Kidney (tissue), 14 donors: ENCODE results near the gene DYNAP. TPM values are rescaled to one million over a fixed set of nuclear protein-coding genes. Genes with fewer than 3 reads are reported as not detected.

Experiments used
- DNase-seq, 5 donors: peaks; one replicate each; pipeline ENCODE4 v3.0.0-alpha.2; 2013 to 2020
- FAIRE-seq: peaks from 2 replicates; lab custom pipeline; 2012; peaks lifted over from hg19 to GRCh38; lab: Jason Lieb, UNC
- H3K27ac ChIP-seq, 2 donors: one replicate each; pipeline ENCODE4 v1.7.0; 2013; ENCODE audit warnings: low read depth in 2 of 2, low read length in 2 of 2, inconsistent platforms in 1 of 2
- H3K27me3 ChIP-seq: one replicate; pipeline ENCODE4 v1.7.1; 2013; ENCODE audit warnings: low read length, inconsistent platforms; ENCODE audit not compliant: control insufficient read depth, insufficient read depth
- H3K36me3 ChIP-seq, 3 donors: one replicate each; pipeline versions ENCODE4 v1.7.0 to v1.7.1; 2013; ENCODE audit warnings: low read length in 3 of 3, control low read depth in 1 of 3, inconsistent platforms in 1 of 3; ENCODE audit not compliant: insufficient read depth in 3 of 3, control insufficient read depth in 2 of 3
- H3K4me1 ChIP-seq, 3 donors: one replicate each; pipeline versions ENCODE4 v1.7.0 to v1.7.1; 2013; ENCODE audit warnings: low read length in 3 of 3, inconsistent platforms in 1 of 3, low read depth in 1 of 3; ENCODE audit not compliant: control insufficient read depth in 2 of 3, insufficient read depth in 2 of 3
- H3K4me3 ChIP-seq, 3 donors: one replicate each; pipeline versions ENCODE4 v1.7.0 to v1.8.1; 2013; ENCODE audit warnings: low read length in 3 of 3, control low read depth in 1 of 3, inconsistent platforms in 1 of 3
- H3K9ac ChIP-seq, 3 donors: one replicate each; pipeline versions ENCODE4 v1.7.0 to v1.7.1; 2013; ENCODE audit warnings: low read length in 3 of 3, control low read depth in 1 of 3, inconsistent platforms in 1 of 3
- H3K9me3 ChIP-seq, 3 donors: one replicate each; pipeline versions ENCODE4 v1.7.0 to v1.7.1; 2013; ENCODE audit warnings: low read length in 3 of 3, control low read depth in 1 of 3, inconsistent platforms in 1 of 3; ENCODE audit not compliant: control insufficient read depth in 2 of 3, insufficient read depth in 1 of 3
- intact Hi-C: fragments of 100-400 bp; cut with DNase I; formaldehyde crosslinking; loops from one replicate; pipeline ENCODE4 v1.11.1; 2022
- polyA plus RNA-seq: library from polyadenylated mRNA; stranded (reverse); fragments of 350-450 nt; fragmentation: Illumina TruSeq; extraction: RNeasy Lipid Tissue Mini Kit (QIAGEN cat#74804); gene quantifications from one replicate; pipeline ENCODE4 v1.2.3, GENCODE V29; 2014; ENCODE audit warnings: low read depth, low replicate concordance; ENCODE audit not compliant: insufficient read depth
- total RNA-seq: library from RNA; stranded (reverse); fragmentation: NEBNext Ultra II Directional; extraction: Animal tissue kit (Norgen Biotek cat#: 25700); gene quantifications from one replicate; pipeline ENCODE4 v1.2.1, GENCODE V29; 2021
- TF ChIP-seq, protein P1 (sequence below): IDR thresholded peaks from 3 replicates; pipeline ENCODE4 v1.5.1; 2012; ENCODE audit warnings: mild to moderate bottlenecking, moderate library complexity, borderline replicate concordance; ENCODE audit not compliant: insufficient read depth; ENCODE audit errors: extremely low read depth
- donor health status: control.
- donor health status: control.
- donor health status: control.
- donor health status: control.
- donor health status: control.
- donor health status: DM: yes; HTN: yes; CAD: no.
- donor health status: Normal renal cell carcinoma (clear cell type).

The DYNAP gene
- total and polyA plus RNA-seq, 2 donors from 2014 or later = not detected

DNA sequence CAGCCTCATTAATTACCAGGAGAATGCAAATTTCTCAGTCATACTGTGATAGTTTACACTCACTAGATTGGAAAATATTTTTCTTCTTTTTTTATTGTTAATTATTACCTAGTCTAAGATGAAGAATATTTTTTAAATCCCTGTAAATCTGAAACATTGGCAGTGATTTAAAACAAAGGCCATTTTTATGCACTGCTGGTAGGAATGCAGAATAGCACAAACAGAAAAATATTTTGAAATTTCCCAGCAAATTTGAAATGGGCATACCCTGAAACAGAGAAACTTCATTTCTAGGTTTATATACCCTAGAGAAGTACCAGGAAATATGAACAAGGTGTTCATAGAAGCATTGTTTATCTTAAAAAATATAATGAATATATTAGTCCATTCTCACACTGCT is 31.0 kb downstream of the DYNAP start:
- FAIRE-seq (no peak), DNase-seq (no peak)
- Histone ChIP-seq H3K4me3 (no peak overlapping the region), H3K27me3 (no peaks in the 10 kb centered on the region), H3K4me1 (no peaks in the 10 kb centered on the region), H3K36me3 (no peaks in the 10 kb centered on the region), H3K9ac (no peak overlapping the region), H3K9me3 (no peaks in the 10 kb centered on the region), H3K27ac (no peak overlapping the region)
- intact Hi-C loops = no loop called here
- TF ChIP-seq, protein P1, sequence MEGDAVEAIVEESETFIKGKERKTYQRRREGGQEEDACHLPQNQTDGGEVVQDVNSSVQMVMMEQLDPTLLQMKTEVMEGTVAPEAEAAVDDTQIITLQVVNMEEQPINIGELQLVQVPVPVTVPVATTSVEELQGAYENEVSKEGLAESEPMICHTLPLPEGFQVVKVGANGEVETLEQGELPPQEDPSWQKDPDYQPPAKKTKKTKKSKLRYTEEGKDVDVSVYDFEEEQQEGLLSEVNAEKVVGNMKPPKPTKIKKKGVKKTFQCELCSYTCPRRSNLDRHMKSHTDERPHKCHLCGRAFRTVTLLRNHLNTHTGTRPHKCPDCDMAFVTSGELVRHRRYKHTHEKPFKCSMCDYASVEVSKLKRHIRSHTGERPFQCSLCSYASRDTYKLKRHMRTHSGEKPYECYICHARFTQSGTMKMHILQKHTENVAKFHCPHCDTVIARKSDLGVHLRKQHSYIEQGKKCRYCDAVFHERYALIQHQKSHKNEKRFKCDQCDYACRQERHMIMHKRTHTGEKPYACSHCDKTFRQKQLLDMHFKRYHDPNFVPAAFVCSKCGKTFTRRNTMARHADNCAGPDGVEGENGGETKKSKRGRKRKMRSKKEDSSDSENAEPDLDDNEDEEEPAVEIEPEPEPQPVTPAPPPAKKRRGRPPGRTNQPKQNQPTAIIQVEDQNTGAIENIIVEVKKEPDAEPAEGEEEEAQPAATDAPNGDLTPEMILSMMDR = no peak

DNA sequence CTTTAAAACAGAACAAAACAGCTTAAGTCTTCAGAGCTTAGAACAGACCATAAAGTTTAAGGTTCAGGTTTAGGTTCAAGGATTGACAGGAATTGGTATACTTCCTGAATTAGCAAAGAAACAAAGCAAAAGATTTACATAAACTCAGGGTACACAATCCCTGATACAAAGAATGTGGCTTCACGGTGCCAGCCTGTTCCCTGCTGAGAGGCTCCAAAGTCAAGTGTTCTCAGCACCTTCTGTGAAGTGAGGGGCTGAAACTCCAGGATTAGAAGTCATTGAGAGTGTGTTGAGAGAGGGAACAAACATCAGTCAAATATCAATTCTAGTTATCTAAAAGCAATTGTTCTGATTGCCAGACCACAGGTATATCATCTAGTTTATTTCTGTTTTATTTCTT is 35.7 kb downstream of the DYNAP start:
- Histone ChIP-seq H3K36me3 (no peaks in the 10 kb centered on the region), H3K9ac (no peak overlapping the region), H3K9me3 (no peaks in the 10 kb centered on the region), H3K27ac (no peak overlapping the region), H3K27me3 (no peaks in the 10 kb centered on the region), H3K4me1 (no peaks in the 10 kb centered on the region), H3K4me3 (no peak overlapping the region)
- TF ChIP-seq, protein P1 = no peak
- FAIRE-seq = no peak
- no peak for DNase-seq
- intact Hi-C loops = no loop called here

DNA sequence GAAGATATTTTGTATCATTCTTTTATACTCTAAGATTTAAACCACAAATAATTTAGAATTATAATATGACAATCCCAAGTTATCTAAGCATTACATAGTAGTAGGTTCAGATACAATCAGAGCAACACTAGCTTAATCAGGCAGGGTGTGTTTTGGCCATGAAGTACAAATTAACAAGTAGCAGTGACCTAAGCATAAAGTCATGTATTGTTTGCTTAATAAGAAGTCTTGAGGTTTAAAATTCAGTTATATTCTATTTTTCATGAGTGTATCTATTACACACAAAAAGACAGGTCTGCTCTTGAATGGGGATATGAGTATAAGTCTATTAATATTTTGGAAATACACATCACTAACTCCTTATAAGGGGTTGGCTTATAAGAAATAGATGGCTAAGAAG is 39.9 kb downstream of the DYNAP start:
- H3K27me3 ChIP-seq = no peaks in the 10 kb centered on the region
- H3K4me3 ChIP-seq = no peak overlapping the region
- H3K4me1 ChIP-seq = no peaks in the 10 kb centered on the region
- H3K27ac ChIP-seq = no peak overlapping the region
- FAIRE-seq (no peak), DNase-seq (no peak)
- H3K9me3 ChIP-seq = no peaks in the 10 kb centered on the region
- TF ChIP-seq, protein P1 = no peak
- H3K9ac ChIP-seq = no peak overlapping the region
- intact Hi-C loops = no loop called here
- no peaks in the 10 kb centered on the region for H3K36me3 ChIP-seq

DNA sequence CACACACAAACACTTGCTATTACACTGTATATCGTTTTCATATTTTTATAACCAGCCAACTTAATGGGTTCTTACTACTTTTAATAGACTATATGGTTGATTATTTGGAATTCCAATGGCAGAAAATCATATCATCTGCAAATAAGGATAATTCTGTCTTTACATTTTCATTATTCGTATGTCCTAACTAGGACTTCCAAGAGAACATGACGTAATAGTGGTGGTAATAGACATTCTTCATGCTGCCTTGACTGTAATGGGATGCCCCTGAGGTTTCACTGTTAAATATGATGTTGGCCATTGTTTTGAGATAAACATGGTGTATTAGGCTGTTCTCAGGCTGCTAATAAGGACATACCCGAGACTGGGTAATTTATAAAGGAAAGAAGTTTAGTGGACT is 45.2 kb downstream of the DYNAP start:
- FAIRE-seq (no peak), DNase-seq (no peak)
- Histone ChIP-seq H3K27me3 (no peaks in the 10 kb centered on the region), H3K4me1 (no peaks in the 10 kb centered on the region), H3K27ac (no peak overlapping the region), H3K4me3 (no peak overlapping the region), H3K9ac (no peak overlapping the region), H3K36me3 (no peaks in the 10 kb centered on the region), H3K9me3 (no peaks in the 10 kb centered on the region)
- TF ChIP-seq, protein P1 = no peak
- intact Hi-C loops = no loop called here
